Muscle of leg (tissue), 11 donors: ENCODE data around the gene ABCC2. TPM values are rescaled to one million over a fixed set of nuclear protein-coding genes. Genes with fewer than 3 reads are reported as not detected.

Experiments used
- DNase-seq: peaks from one replicate; pipeline ENCODE4 v3.0.0; 2013
- H3K27ac ChIP-seq: one replicate; pipeline ENCODE4 v1.5.1; 2013; ENCODE audit warnings: mild to moderate bottlenecking, low read length, control low read depth
- H3K27me3 ChIP-seq: one replicate; pipeline ENCODE4 v1.6.1; 2013; ENCODE audit warnings: low read length; ENCODE audit not compliant: control insufficient read depth, insufficient read depth
- H3K36me3 ChIP-seq: one replicate; pipeline ENCODE4 v1.6.1; 2013; ENCODE audit warnings: low read length; ENCODE audit not compliant: control insufficient read depth, insufficient read depth
- H3K4me1 ChIP-seq: one replicate; pipeline ENCODE4 v1.6.1; 2013; ENCODE audit warnings: low read length; ENCODE audit not compliant: control insufficient read depth, insufficient read depth
- H3K4me3 ChIP-seq: one replicate; pipeline ENCODE4 v1.5.1; 2013; ENCODE audit warnings: low read length, control low read depth
- H3K9me3 ChIP-seq: replicated peaks from 2 replicates; pipeline ENCODE4 v1.6.1; 2013; ENCODE audit warnings: low read depth, low read length; ENCODE audit not compliant: control insufficient read depth
- WGBS: methylation state at CpG from one replicate; pipeline ENCODE4 v1.1.5; 2013; ENCODE audit warnings: missing lambda C conversion rate; ENCODE audit not compliant: insufficient coverage; 5-methylcytosine and 5-hydroxymethylcytosine counted together
- polyA plus RNA-seq, 8 donors: library from polyadenylated mRNA; unstranded; fragments of 120-200 nt; gene quantifications; one replicate each; pipeline versions ENCODE4 v1.2.1 to v1.2.3, GENCODE V29; 2013; ENCODE audit warnings: inconsistent platforms in 1 of 8, low replicate concordance in 1 of 8; ENCODE audit not compliant: insufficient read length in 8 of 8, insufficient read depth in 1 of 8
- total RNA-seq: library from RNA; stranded (reverse); fragments of 120-200 nt; gene quantifications from one replicate; pipeline ENCODE4 v1.2.4, GENCODE V29; 2013

ABCC2 gene
- total and polyA plus RNA-seq, 9 donors: 0.42 to 4.0 (median 0.74) TPM

DNA sequence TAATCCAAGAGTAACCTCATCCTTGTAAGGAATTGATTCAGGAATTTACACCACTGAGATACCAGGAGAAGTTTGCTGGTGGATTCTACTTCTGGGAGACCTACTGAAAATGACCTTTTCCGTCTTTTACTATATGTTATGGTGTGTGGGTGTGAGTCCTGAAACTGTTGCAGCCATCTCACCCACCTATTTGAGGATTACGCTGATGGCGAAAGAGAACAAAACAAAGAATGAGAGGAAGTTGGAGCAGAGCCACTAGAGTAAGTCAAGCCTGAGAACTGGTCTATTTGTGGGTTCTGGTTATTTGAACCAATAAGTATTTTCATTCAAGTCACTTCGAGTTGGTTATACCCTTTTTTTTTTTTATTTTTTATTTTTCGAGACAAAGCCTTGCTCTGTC lies 12.7 kb upstream of the ABCC2 start:
- H3K27me3 ChIP-seq: no peaks in the 10 kb centered on the region
- no peak overlapping the region for H3K27ac ChIP-seq
- no peak for DNase-seq
- WGBS: 86% methylated on average over 1 of the region's 5 CpGs
- H3K36me3 ChIP-seq: no peaks in the 10 kb centered on the region
- H3K9me3 ChIP-seq: no peaks in the 10 kb centered on the region
- H3K4me1 ChIP-seq: no peaks in the 10 kb centered on the region
- H3K4me3 ChIP-seq: no peak overlapping the region

DNA sequence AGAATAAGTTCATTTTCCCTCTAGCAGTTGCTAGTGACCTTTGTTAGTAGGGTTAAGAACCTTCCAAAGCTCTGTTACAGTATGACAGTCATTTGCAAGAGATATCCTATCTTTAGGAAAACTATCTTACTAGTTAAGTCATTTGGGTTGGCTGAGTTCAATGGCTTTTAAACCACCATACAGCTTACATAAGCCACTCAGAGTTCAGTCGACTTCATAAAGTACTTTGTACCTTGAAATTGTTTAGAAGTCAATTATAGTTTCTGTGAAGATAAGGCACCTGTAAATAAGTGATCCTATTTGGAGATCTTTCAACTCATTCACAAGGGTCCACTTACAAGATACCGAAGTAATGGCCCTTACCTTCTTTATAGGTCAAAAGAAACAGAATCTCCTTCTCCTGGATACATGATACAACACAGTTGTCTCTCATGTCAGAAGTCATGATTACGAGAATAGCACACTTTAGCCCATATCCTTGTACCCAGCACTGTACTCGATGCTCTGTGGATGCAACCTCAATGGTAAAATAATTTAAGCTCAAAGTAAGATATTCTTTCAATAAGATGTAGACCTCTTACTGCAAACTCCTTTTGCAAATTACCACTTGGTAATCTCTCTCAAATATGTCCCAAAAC lies 11.9 kb upstream of the ABCC2 start:
- no peak overlapping the region for H3K27ac ChIP-seq
- H3K4me1 ChIP-seq: no peaks in the 10 kb centered on the region
- no peaks in the 10 kb centered on the region for H3K27me3 ChIP-seq
- WGBS: 100% methylated on average over 1 of the region's 4 CpGs
- no peak overlapping the region for H3K4me3 ChIP-seq
- no peaks in the 10 kb centered on the region for H3K36me3 ChIP-seq
- DNase-seq: no peak
- no peaks in the 10 kb centered on the region for H3K9me3 ChIP-seq

DNA sequence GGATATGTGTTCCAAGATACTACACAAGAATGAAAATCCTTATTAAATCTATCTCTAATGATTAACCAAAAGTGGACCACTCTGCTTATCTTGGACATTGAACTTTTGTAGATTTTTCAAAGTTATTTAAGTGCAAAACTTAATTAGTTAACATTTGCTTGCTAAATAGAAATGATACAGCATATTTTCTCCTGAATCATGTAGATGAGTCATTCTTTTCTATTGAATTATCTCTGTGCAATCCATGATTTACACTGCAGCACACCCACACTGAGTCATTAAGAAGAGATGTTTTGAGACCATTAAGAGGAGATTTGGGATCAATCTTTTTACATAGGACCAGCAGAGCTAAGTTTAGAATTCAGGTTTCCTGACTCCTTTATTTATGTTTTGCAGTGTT lies 6.6 kb upstream of the ABCC2 start:
- H3K36me3 ChIP-seq: no peaks in the 10 kb centered on the region
- H3K27me3 ChIP-seq: no peaks in the 10 kb centered on the region
- DNase-seq: no peak
- H3K4me1 ChIP-seq: no peaks in the 10 kb centered on the region
- H3K27ac ChIP-seq: no peak overlapping the region
- no peak overlapping the region for H3K4me3 ChIP-seq
- no peaks in the 10 kb centered on the region for H3K9me3 ChIP-seq

GRCh38 chr10:99777918-99778714 lies 4.3 kb upstream of the ABCC2 start:
- WGBS: no CpG with 5 or more reads among the region's 1 CpG
- H3K27ac ChIP-seq: no peak overlapping the region

GRCh38 chr10:99779335-99779734 lies 3.1 kb upstream of the ABCC2 start:
- H3K4me1 ChIP-seq: no peaks in the 10 kb centered on the region
- H3K4me3 ChIP-seq: no peak overlapping the region
- no peaks in the 10 kb centered on the region for H3K9me3 ChIP-seq
- no peaks in the 10 kb centered on the region for H3K36me3 ChIP-seq
- H3K27me3 ChIP-seq: no peaks in the 10 kb centered on the region
- peak overlapping the region; percentile 82 for H3K27ac ChIP-seq
- DNase-seq: peak; percentile 60
- no CpG with 5 or more reads among the region's 4 CpGs for WGBS

More at GRCh38 chr10:99777918-99778714, 4.3 kb upstream of the ABCC2 start:
- DNase-seq: no peak
- Histone ChIP-seq H3K4me1 (no peaks in the 10 kb centered on the region), H3K27me3 (no peaks in the 10 kb centered on the region), H3K9me3 (no peaks in the 10 kb centered on the region), H3K36me3 (no peaks in the 10 kb centered on the region), H3K4me3 (no peak overlapping the region)

GRCh38 chr10:99781734-99782429 lies 558 bp upstream of the ABCC2 start:
- Histone ChIP-seq H3K9me3 (no peaks in the 10 kb centered on the region), H3K27ac (no peak overlapping the region), H3K4me1 (no peaks in the 10 kb centered on the region), H3K4me3 (no peak overlapping the region), H3K36me3 (no peaks in the 10 kb centered on the region), H3K27me3 (no peaks in the 10 kb centered on the region)
- DNase-seq: no peak
- 89% methylated on average over 2 of the region's 5 CpGs for WGBS

DNA sequence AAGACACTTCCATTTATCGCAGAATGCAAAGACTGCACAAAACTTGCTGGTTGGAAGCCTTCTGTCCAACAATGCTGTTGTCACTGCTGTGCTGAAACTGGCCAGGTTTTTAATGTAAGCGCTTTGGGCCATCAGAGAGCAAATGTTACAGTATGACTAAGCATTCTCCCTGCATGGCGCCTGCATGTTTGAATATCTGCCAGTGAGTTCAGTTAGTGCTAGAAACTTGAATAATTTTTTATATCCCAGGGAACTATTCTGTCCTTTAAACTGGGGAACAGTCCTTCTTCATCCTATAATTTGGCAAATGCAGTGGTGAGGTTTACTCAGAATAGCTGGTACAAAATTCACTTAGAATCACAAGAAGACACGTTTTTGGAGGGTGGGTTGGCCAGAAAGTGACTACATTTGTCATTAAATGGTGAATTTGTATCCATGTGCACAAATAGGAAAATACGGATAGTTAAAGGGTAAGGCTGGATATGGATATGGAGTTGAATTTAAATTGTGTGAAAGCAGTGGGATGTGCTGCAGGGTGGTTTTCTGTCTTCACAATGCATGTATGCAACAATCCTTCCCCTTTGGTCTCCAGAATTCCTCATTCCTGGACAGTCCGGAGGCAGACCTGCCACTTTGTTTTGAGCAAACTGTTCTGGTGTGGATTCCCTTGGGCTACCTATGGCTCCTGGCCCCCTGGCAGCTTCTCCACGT lies 1.7 kb downstream of the ABCC2 start:
- H3K27ac ChIP-seq: no peak overlapping the region
- peak; percentile 34 for DNase-seq
- H3K9me3 ChIP-seq: no peaks in the 10 kb centered on the region
- no peaks in the 10 kb centered on the region for H3K4me1 ChIP-seq
- no peak overlapping the region for H3K4me3 ChIP-seq
- 70% methylated on average over 2 of the region's 7 CpGs for WGBS
- H3K36me3 ChIP-seq: no peaks in the 10 kb centered on the region
- no peaks in the 10 kb centered on the region for H3K27me3 ChIP-seq

- no peaks in the 10 kb centered on the region for H3K36me3 ChIP-seq
- H3K4me3 ChIP-seq: no peak overlapping the region
- H3K27me3 ChIP-seq: no peaks in the 10 kb centered on the region
- no peak overlapping the region for H3K27ac ChIP-seq
- DNase-seq: no peak
- H3K9me3 ChIP-seq: no peaks in the 10 kb centered on the region
- 92% methylated on average over 2 of the region's 6 CpGs for WGBS
- no peaks in the 10 kb centered on the region for H3K4me1 ChIP-seq
Measured at GRCh38 chr10:99784727-99785441, 2.4 kb downstream of the ABCC2 start.

- H3K27me3 ChIP-seq: no peaks in the 10 kb centered on the region
- H3K9me3 ChIP-seq: no peaks in the 10 kb centered on the region
- H3K36me3 ChIP-seq: no peaks in the 10 kb centered on the region
- H3K4me3 ChIP-seq: no peak overlapping the region
- no peak overlapping the region for H3K27ac ChIP-seq
- H3K4me1 ChIP-seq: no peaks in the 10 kb centered on the region
- DNase-seq: no peak
- WGBS: 93% methylated on average over 5 of the region's 6 CpGs
Measured at GRCh38 chr10:99785646-99786045, 3.2 kb downstream of the ABCC2 start.
